GM12878 (cell line): Measurements from ENCODE around the gene HOXB6. TPM values are rescaled to one million over a fixed set of nuclear protein-coding genes. Genes with fewer than 3 reads are reported as not detected.

Experiments
- ATAC-seq: fragments of 200-7000 bp; cut with Tn5 transposase; 3 replicates; pipeline ENCODE4 v1.9.1; 2020; ENCODE audit warnings: mild to moderate bottlenecking, moderate library complexity
- BruUV-seq: library from RNA; stranded (reverse); fragments of 400-500 nt; replicated peaks from 2 replicates; lab custom pipeline; 2021; lab: Mats Ljungman, UMichigan
- CTCF ChIA-PET: fragments of 300-600 bp; sonication (Branson Sonifier 250); formaldehyde crosslinking; extraction: SDS; loops from one replicate; lab custom pipeline; 2021; ENCODE audit warnings: inconsistent platforms; lab: Yijun Ruan, JAX
- POLR2A ChIA-PET: fragments of 350-600 bp; formaldehyde crosslinking; extraction: SDS; loops from one replicate; lab custom pipeline; 2021; ENCODE audit warnings: inconsistent platforms; lab: Charles Lee
- RAD21 ChIA-PET: fragments of 300-600 bp; sonication (Branson Sonifier 250); formaldehyde crosslinking; loops from one replicate; lab custom pipeline; 2023; ENCODE audit warnings: antibody characterized with exemption; ENCODE audit not compliant: unreplicated experiment; lab: Charles Lee
- SMC1A ChIA-PET: fragments of 300-600 bp; sonication (Branson Sonifier 250); formaldehyde crosslinking; loops from one replicate; lab custom pipeline; 2023; ENCODE audit not compliant: unreplicated experiment, uncharacterized antibody; lab: Charles Lee
- DNase-seq: peaks from one replicate; pipeline ENCODE4 v3.0.0-alpha.2; 2011; ENCODE audit warnings: low read depth, low spot score
- FAIRE-seq: peaks from 3 replicates; lab custom pipeline; 2011; peaks lifted over from hg19 to GRCh38; lab: Jason Lieb, UNC
- H2AFZ ChIP-seq: 2 replicates; pipeline ENCODE4 v1.6.0; 2011; ENCODE audit warnings: low read depth, low read length, control low read depth; ENCODE audit not compliant: control insufficient read depth
- H3K27ac ChIP-seq: 2 replicates; pipeline ENCODE4 v1.5.1; 2011; ENCODE audit warnings: control low read depth; ENCODE audit not compliant: control insufficient read depth, insufficient read depth
- H3K27me3 ChIP-seq, 2 experiments: replicated peaks in 1 of 2; 2 replicates each; pipeline versions ENCODE4 v1.6.0 to v1.6.1; 2011; ENCODE audit warnings: low read length in 1 of 2; ENCODE audit not compliant: control insufficient read depth in 2 of 2, insufficient read depth in 2 of 2
- H3K36me3 ChIP-seq, 2 experiments: 2 replicates each; pipeline ENCODE4 v1.5.1; 2011; ENCODE audit warnings: low read length in 1 of 2; ENCODE audit not compliant: control insufficient read depth in 2 of 2, insufficient read depth in 2 of 2
- H3K4me1 ChIP-seq: 2 replicates; pipeline ENCODE4 v1.6.1; 2011; ENCODE audit warnings: mild to moderate bottlenecking, low read length, moderate library complexity, mixed read lengths; ENCODE audit not compliant: control insufficient read depth, insufficient read depth
- H3K4me2 ChIP-seq: 2 replicates; pipeline ENCODE4 v1.6.0; 2011; ENCODE audit warnings: control low read depth; ENCODE audit not compliant: control insufficient read depth, insufficient read depth
- H3K4me3 ChIP-seq: fragments of 200-600 bp; sonication (generic); 2 replicates; pipeline ENCODE4 v1.5.1; 2016
- H3K79me2 ChIP-seq: 2 replicates; pipeline ENCODE4 v1.6.0; 2011; ENCODE audit warnings: low read length; ENCODE audit not compliant: control insufficient read depth, insufficient read depth
- H3K9ac ChIP-seq: 2 replicates; pipeline ENCODE4 v1.8.0; 2011; ENCODE audit warnings: low read length, control low read depth, mixed read lengths; ENCODE audit not compliant: control insufficient read depth, insufficient read depth
- H3K9me3 ChIP-seq: replicated peaks from 3 replicates; pipeline ENCODE4 v1.5.1; 2011; ENCODE audit warnings: mild to moderate bottlenecking, low read length; ENCODE audit not compliant: control insufficient read depth, insufficient read depth
- H4K20me1 ChIP-seq: 2 replicates; pipeline ENCODE4 v1.6.0; 2011; ENCODE audit not compliant: control insufficient read depth, insufficient read depth
- CEBPZ ChIP-seq: fragments of 150-350 bp; IDR thresholded peaks from 2 replicates; pipeline ENCODE4 v1.6.1; 2016; ENCODE audit warnings: low read depth, low read length
- E4F1 ChIP-seq: fragments of 450-650 bp; IDR thresholded peaks from 2 replicates; pipeline ENCODE4 v1.6.1; 2018; ENCODE audit warnings: borderline replicate concordance, mild to moderate bottlenecking; ENCODE audit not compliant: partially characterized antibody
- IRF3 ChIP-seq: fragments of 450-650 bp; IDR thresholded peaks from 2 replicates; pipeline ENCODE4 v1.6.1; 2014; ENCODE audit warnings: mild to moderate bottlenecking
- LARP7 ChIP-seq: fragments of 450-650 bp; IDR thresholded peaks from 2 replicates; pipeline ENCODE4 v1.6.1; 2017; ENCODE audit warnings: mild to moderate bottlenecking
- NR2C1 ChIP-seq: fragments of 450-650 bp; IDR thresholded peaks from 2 replicates; pipeline ENCODE4 v1.6.1; 2017; ENCODE audit warnings: antibody characterized with exemption, mild to moderate bottlenecking, moderate library complexity
- POLR2AphosphoS2 ChIP-seq: IDR thresholded peaks from 2 replicates; pipeline ENCODE4 v1.6.1; 2011; ENCODE audit warnings: low read depth, mild to moderate bottlenecking, low read length, improper control_type of control experiment, moderate library complexity
- POU2F2 ChIP-seq: IDR thresholded peaks from 3 replicates; pipeline ENCODE4 v1.6.1; 2011; ENCODE audit warnings: low read depth, mild to moderate bottlenecking, low read length, borderline replicate concordance
- RBBP5 ChIP-seq: fragments of 200-600 bp; sonication (generic); conservative IDR thresholded peaks from 2 replicates; pipeline ENCODE4 v1.6.1; 2016
- SIX5 ChIP-seq: IDR thresholded peaks from 2 replicates; pipeline ENCODE4 v1.6.1; 2011; ENCODE audit warnings: mild to moderate bottlenecking, low read depth, low read length, moderate library complexity; ENCODE audit not compliant: severe bottlenecking
- SMAD5 ChIP-seq: IDR thresholded peaks from 2 replicates; pipeline ENCODE4 v1.6.1; 2016; ENCODE audit warnings: antibody characterized with exemption, low read depth
- STAT3 ChIP-seq: IDR thresholded peaks from 2 replicates; pipeline ENCODE4 v1.6.1; 2011; ENCODE audit warnings: low read depth, low read length, improper control_type of control experiment
- ZBTB40 ChIP-seq: fragments of 450-650 bp; IDR thresholded peaks from 2 replicates; pipeline ENCODE4 v1.6.1; 2016; ENCODE audit warnings: mild to moderate bottlenecking, moderate library complexity, borderline replicate concordance
- WGBS: methylation state at CpG from one replicate; pipeline ENCODE4 v1.1.6; 2016; ENCODE audit warnings: low lambda C conversion rate; ENCODE audit not compliant: insufficient replicate concordance, insufficient coverage; ENCODE audit errors: missing lambda C conversion rate; 5-methylcytosine and 5-hydroxymethylcytosine counted together
- in situ Hi-C: fragments of 300-500 bp; cut with MboI; formaldehyde crosslinking; loops from 9 replicates; pipeline ENCODE4 v1.14.3; 2018; ENCODE audit warnings: mixed read lengths
- intact Hi-C: fragments of 100-400 bp; cut with micrococcal nuclease; formaldehyde crosslinking; loops from one replicate; pipeline ENCODE4 v1.14.2; 2022; ENCODE audit not compliant: unreplicated experiment
- polyA plus RNA-seq, 11 experiments: library from polyadenylated mRNA; depleted of rRNA in 4 of 11; unstranded in 6 of 11; stranded (reverse) in 5 of 11; fragments of >200 nt; fragmentation: Nextera tagmentation in 4 of 11; fragmentation: Illumina TruSeq in 1 of 11; extraction: Ambion mirVana in 4 of 11; extraction: Trizol in 1 of 11; gene quantifications; 1 replicate in 1 of 11; 2 replicates in 10 of 11; pipeline versions ENCODE4 v1.2.1 to v1.2.3, GENCODE V29; 2011 to 2016; ENCODE audit warnings: inconsistent platforms in 2 of 11, missing spikeins in 2 of 11, low read depth in 1 of 11
- total RNA-seq, 4 experiments: library from RNA; depleted of rRNA in 3 of 4; stranded (reverse); fragments of >200 nt in 3 of 4; fragmentation: Illumina TruSeq in 1 of 4; extraction: Trizol in 1 of 4; gene quantifications; 2 replicates each; pipeline versions ENCODE4 v1.2.1 to v1.2.3, GENCODE V29; 2013 to 2021

The HOXB6 gene
- total and polyA plus RNA-seq, 10 of the 15 experiments (the other 5 are each of a cell fraction or from before 2014, with no cell fraction given) = 0.04 to 0.51 (median 0.09) TPM; not detected in 2

GRCh38 chr17:48641541-48642058, 36.8 kb upstream of the HOXB6 start (continued):
- TF ChIP-seq ZBTB40 (no peak), E4F1 (no peak), SIX5 (no peak)

- H3K9ac ChIP-seq = no peak overlapping the region
- BruUV-seq = no TSS peak
- ATAC-seq = no peak
- no peaks in the 10 kb centered on the region for H3K4me1 ChIP-seq
- intact Hi-C loops = no loop called here
- H3K4me3 ChIP-seq = no peak overlapping the region
- 56% methylated on average over 1 of the region's 1 CpG for WGBS
- no peaks in the 10 kb centered on the region for H4K20me1 ChIP-seq
- ChIA-PET CTCF (interaction anchor here (0.6 to 1.5 kb wide), 7 partner anchors 8 to 702 kb away, joined by 3 to 5 read pairs (median 4); partner anchors contain the start of gene HOXB5), POLR2A (no interaction called here), RAD21 (no interaction called here), SMC1A (no interaction called here)
- no peaks in the 10 kb centered on the region for H3K9me3 ChIP-seq
- no peak overlapping the region for H3K27ac ChIP-seq
- H3K36me3 ChIP-seq = no peaks in the 10 kb centered on the region
- H2AFZ ChIP-seq = no peak overlapping the region
- in situ Hi-C loops = no loop called here
- H3K79me2 ChIP-seq = no peaks in the 10 kb centered on the region
- DNase-seq = no peak
- no peak for FAIRE-seq
- no peak overlapping the region for H3K4me2 ChIP-seq
- H3K27me3 ChIP-seq = peaks cover 4 to 23% of the 10 kb centered on the region in 2 experiments
- no peak for TF ChIP-seq STAT3
- TF ChIP-seq POU2F2 = no peak
- no peak for TF ChIP-seq SMAD5
- no peak for TF ChIP-seq RBBP5
- TF ChIP-seq IRF3 = no peak
- TF ChIP-seq NR2C1 = no peak
- no peak for TF ChIP-seq LARP7
- TF ChIP-seq POLR2AphosphoS2 = no peak
- no peak for TF ChIP-seq CEBPZ
These were observed 36.0 kb upstream of the HOXB6 start for GRCh38 chr17:48640858-48641180.
